GM19328 (cell line): Measurements from ENCODE around the gene SIRT7.

Experiments used
- ATAC-seq: cut with Tn5 transposase; IDR thresholded peaks from one replicate; pipeline ENCODE4 v1.9.1; 2021; ENCODE audit warnings: mild to moderate bottlenecking, moderate library complexity; ENCODE audit not compliant: unreplicated experiment

The SIRT7 gene

GRCh38 chr17:81867170-81867990 is 50.6 kb downstream of the SIRT7 start:
- no peak for ATAC-seq

GRCh38 chr17:81866440-81867169 is 51.4 kb downstream of the SIRT7 start:
- no peak for ATAC-seq

DNA sequence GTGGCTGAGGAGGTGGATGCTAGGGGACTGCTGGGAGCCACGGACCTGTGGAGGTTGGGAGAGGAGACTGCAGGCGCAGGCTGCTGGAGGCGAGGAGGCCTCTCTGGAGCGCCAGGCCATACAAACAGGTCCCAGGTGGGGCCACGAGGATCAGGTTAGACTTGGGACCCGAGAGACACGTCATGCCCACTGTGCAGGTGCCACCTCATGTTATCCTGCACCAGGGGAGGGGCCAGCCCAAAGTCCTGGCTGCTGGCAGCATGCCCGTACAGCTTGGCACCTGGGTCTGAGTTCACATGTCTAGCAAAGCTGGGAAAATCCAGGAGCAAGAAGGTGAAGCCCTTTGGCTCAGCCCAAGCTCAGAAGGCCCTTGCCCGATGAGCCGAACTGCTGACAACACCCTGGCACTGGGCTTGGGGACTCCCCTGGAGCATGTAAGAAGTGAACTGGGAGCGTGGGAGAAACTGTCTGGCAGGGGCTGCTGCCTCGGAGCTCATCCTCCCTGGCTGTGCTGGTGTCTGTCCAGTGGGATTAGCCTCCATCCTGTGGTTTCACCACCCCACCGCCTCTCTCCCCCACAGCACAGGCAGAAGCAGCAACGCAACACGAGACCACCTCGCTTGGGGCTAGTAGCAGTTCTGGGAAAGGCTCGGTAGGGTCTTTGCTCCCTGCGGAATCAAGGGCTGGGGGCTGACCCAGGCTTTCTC is 52.1 kb downstream of the SIRT7 start:
- no peak for ATAC-seq

- ATAC-seq = no peak
These were observed 52.6 kb downstream of the SIRT7 start for GRCh38 chr17:81865358-81865732.

GRCh38 chr17:81863833-81864768 is 53.9 kb downstream of the SIRT7 start:
- ATAC-seq = no peak

DNA sequence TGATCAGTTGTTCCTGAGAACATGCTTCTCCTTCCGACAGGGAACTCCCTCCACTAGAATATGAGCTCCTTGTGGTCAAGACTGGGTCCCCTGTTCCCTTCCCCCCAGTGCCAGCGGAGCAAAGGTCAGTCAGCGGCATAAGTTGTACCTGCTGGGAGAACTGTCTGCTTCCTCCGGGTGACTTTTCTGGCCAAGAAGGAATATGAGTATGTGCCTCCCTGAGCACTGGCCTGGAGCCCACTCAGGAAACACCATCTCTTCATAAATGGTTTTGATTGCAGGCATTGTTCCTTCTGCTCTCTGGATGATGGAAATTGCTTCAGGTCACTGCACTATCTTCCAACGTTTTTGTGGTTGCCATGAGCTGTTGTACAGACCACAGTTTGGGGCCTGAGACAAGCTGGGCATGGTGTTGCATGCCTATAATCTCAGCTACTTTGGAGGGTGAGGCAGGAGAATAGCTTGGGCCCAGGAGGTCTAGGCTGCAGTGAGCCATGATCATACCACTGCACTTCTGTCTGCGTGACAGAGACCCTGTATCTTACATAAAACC is 54.8 kb downstream of the SIRT7 start:
- no peak for ATAC-seq
